HUDEP-2 (cell line): ENCODE measurements around the gene JAKMIP2.
A peak's percentile ranks its signal among the peaks of the same experiment; 100 is the strongest.
"Not testable (repeated sequence)": the region's sequence is repeated elsewhere in the genome, so short reads cannot be mapped to it uniquely, and the experiment has no call there.

Source experiments
- DNase-seq, 76 experiments: peaks; one replicate each; lab custom pipeline; 2025; ENCODE audit not compliant: unreplicated experiment in 76 of 76; lab: John Stamatoyannopoulos, UW

Gene JAKMIP2

DNA sequence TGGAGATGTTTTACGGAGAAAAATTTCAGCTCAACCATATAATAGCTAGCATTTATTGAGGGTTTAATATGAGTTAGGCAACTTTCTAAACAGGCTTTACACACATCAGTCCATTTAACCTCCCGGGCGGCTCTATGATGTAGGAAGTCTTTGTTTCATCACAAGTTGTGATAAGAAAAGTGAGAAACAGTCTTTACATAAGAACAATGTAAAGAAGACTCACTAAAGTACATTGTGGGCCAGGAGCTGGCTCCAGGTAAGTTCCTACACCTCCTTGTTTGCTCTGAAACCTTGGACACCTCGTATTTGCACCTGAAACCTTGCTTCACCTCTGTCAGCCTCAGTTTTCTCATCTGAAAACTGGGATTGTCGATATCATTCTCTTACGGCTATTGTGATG, 116.1 kb downstream of the JAKMIP2 start:
- DNase-seq: no peak

DNA sequence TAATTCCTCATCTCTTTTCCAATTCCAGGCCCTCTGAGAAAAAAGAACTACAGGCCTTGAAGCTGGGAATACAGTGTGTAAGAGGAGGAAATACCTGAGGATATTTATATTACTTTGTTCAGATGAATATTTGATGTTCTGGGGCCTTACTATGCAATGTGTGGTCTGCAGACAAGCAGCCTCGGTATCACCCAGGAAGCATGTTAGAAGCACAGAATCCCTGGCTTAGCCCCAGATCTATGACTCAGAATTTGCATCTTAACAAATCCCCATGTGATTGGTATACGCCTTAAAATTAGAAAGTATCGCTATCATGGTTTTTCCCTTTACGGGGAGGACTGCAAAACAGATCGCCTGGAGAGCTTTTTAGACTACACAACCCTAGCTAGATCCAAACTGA, 121.0 kb downstream of the JAKMIP2 start:
- peak in 2 of 76 experiments; percentile 3 to 4 for DNase-seq

DNA sequence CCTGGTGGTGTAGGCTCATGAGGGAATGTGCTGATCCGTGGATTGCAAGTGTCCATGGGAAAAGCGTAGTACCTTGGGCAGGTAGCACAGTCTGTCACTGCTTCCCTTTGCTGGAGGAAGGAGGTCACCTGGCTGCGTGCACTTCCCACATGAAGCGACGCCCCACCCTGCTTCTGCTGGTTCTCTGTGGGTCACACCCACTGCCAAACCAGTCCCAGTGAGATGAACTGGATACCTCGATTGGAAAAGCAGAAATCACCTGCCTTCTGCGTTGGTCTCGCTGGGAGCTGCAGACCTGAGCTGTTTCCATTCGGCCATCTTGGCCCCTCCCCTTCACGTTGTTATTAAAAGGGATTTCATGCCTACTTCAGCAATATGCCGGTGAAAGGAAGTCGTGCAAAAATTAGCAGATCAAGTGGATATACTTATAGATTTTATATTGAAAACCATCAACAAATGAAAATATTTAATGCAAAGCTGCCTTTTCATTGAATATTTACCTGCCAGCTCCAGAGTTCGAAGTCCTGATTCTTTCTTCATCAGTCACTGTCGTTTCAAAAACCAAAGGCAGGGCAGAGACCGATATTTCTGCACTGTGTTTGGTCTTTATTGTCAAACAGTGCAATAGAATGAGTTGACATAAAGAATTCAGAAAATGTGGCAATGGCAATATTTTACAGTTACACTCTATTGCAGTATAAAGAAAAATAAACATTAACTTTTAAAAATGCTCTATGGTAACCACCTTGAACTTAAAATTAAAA, 123.2 kb downstream of the JAKMIP2 start:
- DNase-seq: no peak

DNA sequence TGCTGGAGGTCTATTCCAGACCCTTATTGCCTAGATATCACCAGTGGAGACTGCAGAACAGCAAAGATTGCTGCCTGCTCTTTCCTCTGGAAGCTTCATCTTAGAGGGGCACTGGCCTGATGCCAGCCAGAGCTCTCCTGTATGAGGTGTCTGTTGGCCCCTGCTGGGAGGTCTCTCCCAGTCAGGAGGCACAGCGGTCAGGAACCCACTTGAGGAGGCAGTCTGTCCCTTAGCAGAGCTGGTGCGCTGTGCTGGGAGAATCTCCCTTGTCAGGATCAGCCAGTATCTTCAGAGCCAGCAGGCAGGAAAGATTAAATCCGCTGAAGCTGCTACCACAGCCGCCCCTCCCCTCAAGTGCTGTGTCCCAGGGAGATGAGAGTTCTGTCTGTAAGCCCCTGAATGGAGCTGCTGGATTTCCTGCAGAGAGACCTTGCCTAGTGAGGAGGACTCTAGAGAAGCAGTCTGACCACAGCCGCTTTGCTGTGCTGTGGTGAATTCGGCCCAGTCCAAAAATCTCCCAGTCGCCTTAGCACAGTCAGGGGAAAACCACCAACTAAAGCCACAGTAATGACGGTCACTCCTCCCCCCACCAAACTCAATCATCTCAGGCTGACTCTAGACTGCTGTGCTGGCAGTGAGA, 124.1 kb downstream of the JAKMIP2 start:
- no peak for DNase-seq

DNA sequence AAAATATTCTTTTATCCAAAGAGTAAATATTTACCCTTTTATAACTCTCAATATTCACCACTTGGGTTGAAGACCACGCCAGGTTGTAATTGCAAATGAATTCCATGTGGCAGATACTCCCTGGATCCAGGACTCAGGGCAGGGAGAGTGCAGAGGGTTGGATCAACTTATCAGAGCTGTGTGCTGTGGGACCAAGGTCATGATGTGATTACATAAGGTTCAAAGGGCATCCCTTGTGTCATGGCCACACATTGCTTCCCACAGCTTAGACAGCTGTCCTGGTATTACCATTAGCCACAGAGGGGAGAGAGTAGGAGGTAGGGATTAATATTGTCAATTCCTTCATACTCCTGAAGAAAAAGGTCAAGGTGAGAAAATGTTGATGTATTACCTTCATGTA, 133.9 kb downstream of the JAKMIP2 start:
- no peak for DNase-seq

DNA sequence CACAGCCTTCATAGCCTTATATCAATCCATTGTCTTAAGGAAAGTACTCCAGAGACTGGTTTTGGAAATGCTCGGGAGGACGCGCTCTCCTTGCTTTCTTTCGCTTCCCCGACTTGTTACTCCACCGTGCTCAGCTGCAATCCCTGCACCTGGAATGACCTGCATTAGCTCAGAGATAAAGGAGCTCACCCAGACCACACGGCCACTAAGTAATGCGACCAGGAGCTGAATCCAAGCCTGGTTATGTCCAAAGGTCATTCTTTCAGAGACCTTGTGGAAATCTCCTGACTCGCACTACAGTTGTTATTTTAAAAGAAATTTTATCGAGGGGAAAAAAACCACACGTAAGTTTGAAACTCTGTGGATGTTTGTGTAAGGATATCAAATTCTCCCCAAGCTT, 137.3 kb downstream of the JAKMIP2 start:
- DNase-seq: no peak

DNA sequence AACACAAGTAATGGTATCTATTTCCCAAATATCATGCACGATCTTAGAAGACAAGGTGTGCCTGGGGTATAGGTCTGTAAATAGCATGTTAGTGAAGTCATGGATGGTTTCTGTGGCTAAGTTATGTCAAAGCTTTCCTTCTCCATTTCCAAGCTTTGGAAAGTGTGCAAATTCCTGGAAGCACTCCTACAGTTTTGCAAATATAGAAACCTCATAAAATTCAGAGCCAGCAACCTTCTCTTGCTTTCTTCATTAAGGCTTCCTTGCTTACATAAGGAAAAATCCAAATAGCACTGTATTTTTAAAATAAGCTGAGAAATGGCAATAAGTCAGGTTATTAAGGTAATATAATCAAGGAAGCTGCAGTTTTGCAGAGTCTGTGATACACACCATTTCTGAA, 138.1 kb downstream of the JAKMIP2 start:
- no peak for DNase-seq

DNA sequence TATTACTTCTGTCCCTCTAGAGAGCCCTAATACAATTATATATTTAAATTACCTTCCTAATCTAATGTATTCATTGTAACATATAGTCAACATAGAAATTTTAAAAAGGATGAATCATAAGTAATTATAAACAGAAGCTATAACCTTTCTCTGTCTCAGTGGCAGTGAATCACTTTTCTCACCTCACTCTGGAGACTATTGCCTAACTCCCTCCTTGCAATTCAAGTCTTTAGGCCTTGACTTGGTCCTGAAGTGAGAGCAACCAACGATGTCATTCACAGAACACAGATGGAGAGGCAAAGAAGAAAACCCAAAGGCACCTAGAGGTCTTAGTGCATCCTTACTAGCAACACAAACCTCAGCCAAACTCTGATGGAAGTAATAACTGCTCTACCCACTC, 139.4 kb downstream of the JAKMIP2 start:
- DNase-seq: no peak

DNA sequence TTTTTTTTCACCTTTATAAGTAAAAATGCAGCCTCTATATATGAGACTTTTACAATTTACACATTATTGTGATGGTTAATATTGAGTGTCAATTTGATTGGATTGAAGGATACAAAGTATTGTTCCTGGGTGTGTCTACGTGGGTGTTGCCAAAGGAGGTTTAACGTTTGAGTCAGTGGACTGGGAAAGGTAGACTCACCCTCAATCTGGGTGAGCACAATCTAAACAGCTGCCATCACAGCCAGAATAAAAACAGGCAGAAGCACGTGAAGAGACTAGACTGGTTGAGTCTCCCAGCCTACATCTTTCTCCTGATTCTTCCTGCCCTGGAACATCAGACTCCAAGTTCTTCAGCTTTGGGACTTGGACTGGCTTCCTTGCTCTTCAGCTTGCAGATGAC, 139.9 kb downstream of the JAKMIP2 start:
- DNase-seq: no peak

DNA sequence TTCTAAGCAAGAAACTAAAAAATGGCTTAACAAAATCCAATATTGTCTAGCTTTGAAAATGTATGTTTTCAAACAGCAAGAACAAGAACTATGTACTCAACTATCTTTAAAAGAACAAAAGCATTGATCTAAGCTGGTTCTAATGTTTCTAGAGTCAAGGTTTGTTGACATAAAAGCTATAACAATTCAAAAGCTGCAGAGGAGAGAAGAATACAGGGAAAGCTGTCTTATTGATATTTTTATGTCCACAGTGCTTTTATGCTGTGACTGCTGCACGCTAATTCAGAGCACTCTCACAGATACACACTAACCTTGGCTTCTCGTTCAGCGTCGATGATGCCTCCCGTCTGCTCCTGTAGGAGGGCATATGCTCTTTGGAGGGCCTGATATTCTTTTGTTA, 143.2 kb downstream of the JAKMIP2 start:
- no peak for DNase-seq

DNA sequence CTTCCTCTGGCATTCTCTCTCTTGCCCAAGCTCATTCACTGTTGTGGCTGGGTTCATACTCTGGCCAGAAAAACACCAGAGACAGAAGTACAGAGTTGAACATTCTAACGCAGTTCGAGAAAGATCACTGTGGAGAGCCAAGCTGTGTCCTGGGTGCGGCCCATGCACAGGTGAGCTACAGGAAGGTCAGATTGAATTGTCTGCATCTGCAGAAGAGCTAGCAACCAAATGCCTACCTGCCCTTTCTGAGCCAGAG, 145.9 kb downstream of the JAKMIP2 start:
- no peak for DNase-seq

DNA sequence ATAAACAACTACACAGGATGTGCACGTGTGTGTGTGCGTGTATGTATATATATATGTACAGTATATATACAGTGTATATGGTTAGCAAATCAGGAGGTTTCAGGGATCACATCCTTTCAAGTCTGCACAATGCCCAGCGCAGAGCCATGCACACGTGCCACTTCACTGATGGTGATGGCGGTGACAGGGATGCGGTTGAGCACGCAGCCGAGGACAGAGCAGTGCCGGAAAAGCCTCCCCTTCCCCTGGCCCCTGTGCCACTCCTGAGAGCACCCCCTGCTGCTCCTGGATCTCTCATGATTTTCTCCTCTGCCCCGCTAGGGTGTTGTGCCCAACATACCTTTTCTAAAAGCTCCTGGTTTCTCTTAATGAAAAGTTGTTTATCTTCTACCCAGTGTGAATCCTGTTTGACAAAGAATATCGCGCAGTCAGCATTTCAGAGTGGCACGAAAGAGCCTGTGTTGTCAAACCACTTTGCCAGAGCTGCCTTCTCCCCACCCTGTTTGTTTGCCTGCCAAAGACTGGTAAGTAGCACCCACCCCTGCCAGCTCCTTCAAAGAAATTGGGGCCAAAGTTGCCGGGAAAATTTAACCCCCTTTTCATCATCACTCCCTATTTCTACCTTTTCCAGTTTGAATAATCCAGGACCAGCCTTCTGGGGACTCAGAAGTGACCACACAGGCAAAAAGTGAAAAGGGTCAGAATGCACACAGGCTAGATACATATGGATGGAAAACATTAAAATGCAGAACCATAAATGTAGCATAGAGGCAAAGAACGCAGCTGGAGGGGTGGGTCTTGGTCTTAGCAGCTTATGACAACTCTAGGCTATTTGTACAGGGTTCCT, 146.4 kb downstream of the JAKMIP2 start:
- DNase-seq: no peak

DNA sequence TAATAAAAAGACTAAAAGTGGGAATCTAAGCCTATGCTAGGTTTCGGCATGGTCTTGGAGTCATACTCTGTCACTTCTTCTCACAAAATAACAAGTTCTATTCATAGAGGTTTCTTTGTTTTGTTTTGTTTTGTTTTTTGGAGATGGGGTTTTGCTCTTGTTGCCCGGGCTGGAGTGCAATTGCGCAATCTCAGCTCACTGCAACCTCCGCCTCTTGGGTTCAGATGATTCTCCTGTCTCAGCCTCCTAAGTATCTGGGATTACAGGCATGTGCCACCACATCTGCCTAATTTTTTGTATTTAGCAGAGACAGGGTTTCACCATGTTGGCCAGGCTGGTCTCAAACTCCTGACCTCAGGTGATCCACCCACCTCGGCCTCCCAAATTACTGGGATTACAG, 147.1 kb downstream of the JAKMIP2 start:
- not testable (repeated sequence) for DNase-seq

DNA sequence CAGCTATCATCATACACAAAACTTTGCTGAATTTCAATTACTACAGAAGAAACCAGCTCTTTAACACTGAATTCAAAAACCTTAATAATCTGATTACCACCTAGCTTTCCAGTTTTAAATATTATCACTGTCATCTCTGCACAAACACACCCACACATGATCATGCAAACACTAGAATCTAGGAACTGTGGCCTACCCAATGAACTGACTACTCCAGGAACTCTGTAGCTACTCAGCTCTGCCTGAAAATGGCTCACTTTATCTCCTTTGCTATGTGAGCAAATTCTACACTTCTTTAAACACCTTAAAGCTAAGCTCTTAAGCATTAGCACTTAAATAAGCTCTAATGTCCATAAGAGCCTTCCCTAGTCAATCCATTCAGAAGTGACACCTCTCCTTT, 149.4 kb downstream of the JAKMIP2 start:
- DNase-seq: no peak

DNA sequence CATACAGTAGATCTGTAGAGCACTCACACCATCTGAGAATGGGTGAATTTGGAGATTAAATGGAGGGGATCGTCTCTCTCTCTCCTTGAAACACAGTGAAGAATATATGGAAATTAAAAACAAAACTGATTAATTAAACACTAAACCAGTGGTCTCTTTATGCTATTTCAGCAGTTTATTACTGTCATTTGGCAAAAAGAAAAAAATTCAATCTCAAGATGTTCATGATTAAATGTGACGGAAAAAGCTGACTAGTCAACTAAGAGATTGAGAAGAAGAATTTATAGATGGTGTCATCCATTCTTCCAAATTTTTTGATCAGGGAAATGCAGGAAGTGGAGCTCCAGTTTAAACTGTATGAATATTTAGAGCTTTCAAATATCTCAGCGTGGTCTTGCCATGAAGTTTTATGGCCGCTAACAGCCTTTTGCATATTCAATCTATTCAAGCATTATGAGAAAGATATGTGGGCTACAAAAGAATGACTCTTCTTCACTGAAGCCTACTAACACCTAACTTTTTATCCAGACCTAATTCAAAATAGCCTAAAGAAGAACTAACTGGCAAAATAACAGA, 151.0 kb downstream of the JAKMIP2 start:
- no peak for DNase-seq

DNA sequence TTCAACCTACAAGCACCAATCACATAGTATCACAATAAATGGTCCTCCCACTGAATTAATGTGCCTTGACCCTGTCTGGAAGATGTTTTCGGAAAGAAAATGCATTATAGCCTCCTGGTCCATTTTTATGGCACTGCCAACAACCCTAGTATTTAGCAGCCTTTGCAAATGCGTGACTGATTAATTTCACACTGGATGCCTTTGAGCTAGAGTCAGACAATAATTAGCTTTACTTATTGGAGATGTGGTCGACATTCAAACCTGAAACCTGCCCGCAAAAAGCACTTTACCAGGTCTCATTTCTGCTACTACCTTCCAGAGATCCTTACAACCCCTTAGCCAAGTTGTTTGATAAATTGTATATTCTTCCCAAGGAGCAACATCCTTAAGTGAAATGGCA, 153.3 kb downstream of the JAKMIP2 start:
- DNase-seq: no peak

DNA sequence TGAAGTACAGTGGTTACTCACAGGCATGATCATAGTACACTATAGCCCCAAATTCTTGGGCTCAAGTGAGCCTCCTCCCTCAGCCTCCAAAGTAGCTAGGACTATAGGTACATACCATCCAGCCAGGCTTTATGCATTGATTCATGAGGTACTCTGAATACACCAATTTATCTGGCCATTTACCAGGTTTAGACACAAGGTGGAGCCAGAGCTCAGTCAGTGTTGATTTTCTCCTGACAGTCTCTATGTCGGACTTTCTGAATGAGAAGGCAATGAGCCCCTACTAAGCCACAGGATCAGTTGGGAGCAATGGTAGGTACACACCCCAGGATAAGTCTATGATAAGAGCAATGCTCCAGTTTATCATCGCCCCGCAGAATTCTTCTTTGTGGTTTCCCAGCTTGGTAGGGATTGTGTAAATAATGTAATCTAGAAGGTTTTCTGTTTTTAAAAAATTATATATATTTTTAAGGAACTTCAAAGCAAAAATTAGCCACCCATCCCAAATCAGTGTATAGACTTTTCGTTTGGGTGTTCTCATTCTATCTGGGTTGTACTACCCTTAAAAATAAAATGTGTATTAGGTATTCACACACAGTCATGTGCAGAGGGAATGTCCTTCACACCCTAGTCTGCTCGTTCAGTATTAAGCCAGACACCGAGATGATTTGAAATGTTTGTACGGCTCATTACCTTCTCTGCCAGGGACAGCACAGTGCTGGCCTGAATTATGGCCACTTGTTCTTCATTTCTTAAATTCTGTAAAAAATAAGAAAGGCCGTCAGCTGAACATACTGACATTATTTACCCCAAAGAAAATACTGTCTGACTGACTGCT, 154.3 kb downstream of the JAKMIP2 start:
- DNase-seq: peak in 74 of 76 experiments; percentile 9 to 92 (median 62)

DNA sequence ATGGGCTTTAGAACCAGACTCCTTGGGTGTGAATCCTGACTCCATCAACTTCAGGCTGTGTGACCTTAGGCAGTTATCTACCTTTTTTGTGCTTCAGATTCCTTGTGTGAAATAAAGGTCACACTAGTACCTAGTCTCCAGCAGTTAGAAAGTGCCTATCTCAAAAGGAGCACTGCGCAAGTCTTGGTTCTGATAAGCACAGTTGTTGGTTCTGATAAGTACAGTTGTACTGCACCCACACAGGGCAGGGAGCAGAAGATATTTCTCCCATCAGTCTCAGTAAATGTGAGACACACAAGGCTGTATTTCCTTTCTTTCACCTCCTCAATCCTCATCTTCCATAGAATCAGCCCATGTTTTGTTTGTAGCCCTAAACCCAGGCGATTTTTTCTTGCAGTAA, 156.1 kb downstream of the JAKMIP2 start:
- DNase-seq: peak in 68 of 76 experiments; percentile 3 to 82 (median 48)

DNA sequence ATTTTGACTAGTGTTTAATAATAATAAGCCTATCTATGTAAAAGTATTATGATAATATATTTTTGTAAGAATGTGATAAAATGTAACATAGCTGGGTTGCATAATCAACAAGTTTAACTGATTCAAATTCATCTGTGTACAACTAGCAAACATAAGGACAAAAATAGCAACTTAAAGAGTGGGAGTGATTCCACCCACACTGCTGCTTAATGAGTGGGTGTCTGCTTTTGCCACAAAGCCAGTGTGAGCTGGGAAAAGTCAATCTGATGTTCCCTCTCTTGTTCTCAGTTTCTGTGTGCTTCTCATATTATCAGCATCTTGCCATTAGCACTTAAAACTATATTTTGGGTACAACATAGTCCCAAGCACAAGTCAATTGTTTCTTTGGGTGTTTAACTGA, 161.5 kb downstream of the JAKMIP2 start:
- no peak for DNase-seq

DNA sequence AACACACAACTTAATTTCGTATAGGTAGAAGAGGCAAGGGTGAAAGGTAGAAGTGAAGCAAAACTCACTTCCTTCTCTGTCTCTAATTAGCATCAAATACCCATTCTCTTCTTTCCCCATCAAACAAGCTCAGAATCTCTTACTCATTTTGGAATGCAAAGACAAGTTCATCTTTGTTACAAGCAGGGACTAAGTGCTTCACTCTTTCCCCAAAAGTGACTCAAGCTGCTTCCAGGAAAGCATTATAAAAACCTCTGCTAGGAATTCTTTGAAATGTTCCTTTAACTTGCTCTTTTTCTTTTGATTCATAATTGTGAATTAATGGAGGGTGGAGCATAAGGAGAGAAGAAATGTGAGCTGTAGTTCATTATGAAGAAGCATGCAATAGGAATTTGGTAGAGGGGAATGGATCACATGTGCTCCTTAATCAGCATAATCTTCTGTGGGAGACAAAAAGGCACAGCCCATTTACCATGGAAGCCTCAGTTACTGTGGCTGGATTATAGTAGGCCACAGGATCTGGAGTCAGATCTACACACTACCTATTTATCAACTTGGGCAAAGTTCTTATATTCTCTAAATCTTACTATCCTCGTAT, 163.1 kb downstream of the JAKMIP2 start:
- DNase-seq: no peak
